Ishikawa (cell line): ENCODE data around the gene ELOVL6.

Experiments used
- CEBPB ChIP-seq: IDR thresholded peaks from 2 replicates; pipeline ENCODE4 v1.6.1; 2012
- EGR1 ChIP-seq: IDR thresholded peaks from 2 replicates; pipeline ENCODE4 v1.6.1; 2012
- EP300 ChIP-seq: IDR thresholded peaks from 2 replicates; pipeline ENCODE4 v1.6.1; 2012; ENCODE audit warnings: borderline replicate concordance
- FOXM1 ChIP-seq: IDR thresholded peaks from 2 replicates; pipeline ENCODE4 v1.6.1; 2012; ENCODE audit warnings: low read depth, borderline replicate concordance
- MAX ChIP-seq: IDR thresholded peaks from 2 replicates; pipeline ENCODE4 v1.6.1; 2012
- NFIC ChIP-seq: IDR thresholded peaks from 2 replicates; pipeline ENCODE4 v1.6.1; 2012
- REST ChIP-seq: IDR thresholded peaks from 2 replicates; pipeline ENCODE4 v1.6.1; 2012; ENCODE audit warnings: low read depth, mild to moderate bottlenecking
- TAF1 ChIP-seq: IDR thresholded peaks from 2 replicates; pipeline ENCODE4 v1.6.1; 2012; ENCODE audit warnings: low read depth, mild to moderate bottlenecking
- TCF12 ChIP-seq: IDR thresholded peaks from 2 replicates; pipeline ENCODE4 v1.6.1; 2012; ENCODE audit warnings: low read depth
- TEAD4 ChIP-seq: IDR thresholded peaks from 2 replicates; pipeline ENCODE4 v1.6.1; 2012
- YY1 ChIP-seq: IDR thresholded peaks from 2 replicates; pipeline ENCODE4 v1.6.1; 2012; ENCODE audit warnings: low read depth
- ZBTB7A ChIP-seq: IDR thresholded peaks from 2 replicates; pipeline ENCODE4 v1.6.1; 2012; ENCODE audit warnings: low read depth

- TF ChIP-seq TAF1 (no peak), NFIC (no peak), EP300 (no peak), MAX (no peak), FOXM1 (no peak), REST (no peak), YY1 (no peak), EGR1 (no peak), TEAD4 (no peak), CEBPB (no peak), TCF12 (no peak), ZBTB7A (no peak)
Observed at GRCh38 chr4:110020646-110021443, 177.6 kb downstream of the ELOVL6 start.
